Testis (tissue), 2 donors: ENCODE results near the gene KDM3B.

Experiments
- POLR2A ChIP-seq: fragments of 450-650 bp; IDR thresholded peaks from one replicate; pipeline ENCODE4 v1.6.1; 2017; ENCODE audit warnings: antibody characterized with exemption, mild to moderate bottlenecking, moderate library complexity
- TF ChIP-seq, protein P1 (sequence below), 3 experiments: fragments of 450-650 bp in 2 of 3; fragments of 200-600 bp in 1 of 3; sonication (generic) in 1 of 3; IDR thresholded peaks; one replicate each; pipeline ENCODE4 v1.5.1; 2016 to 2019; ENCODE audit warnings: antibody characterized with exemption in 3 of 3, mild to moderate bottlenecking in 2 of 3, moderate library complexity in 1 of 3

DNA sequence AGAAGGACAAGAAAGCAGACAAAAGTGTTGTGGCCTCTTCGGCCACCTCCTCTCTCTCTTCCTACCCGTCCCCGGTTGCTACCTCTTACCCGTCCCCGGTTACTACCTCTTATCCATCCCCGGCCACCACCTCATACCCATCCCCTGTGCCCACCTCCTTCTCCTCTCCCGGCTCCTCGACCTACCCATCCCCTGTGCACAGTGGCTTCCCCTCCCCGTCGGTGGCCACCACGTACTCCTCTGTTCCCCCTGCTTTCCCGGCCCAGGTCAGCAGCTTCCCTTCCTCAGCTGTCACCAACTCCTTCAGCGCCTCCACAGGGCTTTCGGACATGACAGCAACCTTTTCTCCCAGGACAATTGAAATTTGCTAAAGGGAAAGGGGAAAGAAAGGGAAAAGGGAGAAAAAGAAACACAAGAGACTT is 115.2 kb downstream of the KDM3B start:
- TF ChIP-seq, protein P1, sequence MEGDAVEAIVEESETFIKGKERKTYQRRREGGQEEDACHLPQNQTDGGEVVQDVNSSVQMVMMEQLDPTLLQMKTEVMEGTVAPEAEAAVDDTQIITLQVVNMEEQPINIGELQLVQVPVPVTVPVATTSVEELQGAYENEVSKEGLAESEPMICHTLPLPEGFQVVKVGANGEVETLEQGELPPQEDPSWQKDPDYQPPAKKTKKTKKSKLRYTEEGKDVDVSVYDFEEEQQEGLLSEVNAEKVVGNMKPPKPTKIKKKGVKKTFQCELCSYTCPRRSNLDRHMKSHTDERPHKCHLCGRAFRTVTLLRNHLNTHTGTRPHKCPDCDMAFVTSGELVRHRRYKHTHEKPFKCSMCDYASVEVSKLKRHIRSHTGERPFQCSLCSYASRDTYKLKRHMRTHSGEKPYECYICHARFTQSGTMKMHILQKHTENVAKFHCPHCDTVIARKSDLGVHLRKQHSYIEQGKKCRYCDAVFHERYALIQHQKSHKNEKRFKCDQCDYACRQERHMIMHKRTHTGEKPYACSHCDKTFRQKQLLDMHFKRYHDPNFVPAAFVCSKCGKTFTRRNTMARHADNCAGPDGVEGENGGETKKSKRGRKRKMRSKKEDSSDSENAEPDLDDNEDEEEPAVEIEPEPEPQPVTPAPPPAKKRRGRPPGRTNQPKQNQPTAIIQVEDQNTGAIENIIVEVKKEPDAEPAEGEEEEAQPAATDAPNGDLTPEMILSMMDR (IDR thresholded peaks at IDR 0.05): no peak
- no peak for TF ChIP-seq POLR2A
